GM10266 (cell line): ENCODE measurements around the gene RASL11B.
A peak's percentile ranks its signal among the peaks of the same experiment; 100 is the strongest.

ENCODE experiments used
- DNase-seq: peaks from one replicate; pipeline ENCODE4 v3.0.0; 2012; ENCODE audit errors: extremely low spot score
- CTCF ChIP-seq: IDR thresholded peaks from 2 replicates; pipeline ENCODE4 v1.5.1; 2012; ENCODE audit warnings: mild to moderate bottlenecking, low read depth; ENCODE audit not compliant: control insufficient read depth, insufficient read depth; ENCODE audit errors: missing control alignments

The RASL11B gene

GRCh38 chr4:52861879-52862616 lies at the start of gene RASL11B:
Gene RASL11B (plus strand): TSS chr4:52862317. CDS start chr4:52862508, 191 bp downstream.
- TF ChIP-seq CTCF = no peak
- peak; percentile 93 for DNase-seq

GRCh38 chr4:52813546-52813945 lies 48.6 kb upstream of the RASL11B start:
- TF ChIP-seq CTCF = no peak
- no peak for DNase-seq

GRCh38 chr4:52822583-52822971 lies 39.5 kb upstream of the RASL11B start:
- TF ChIP-seq CTCF = no peak
- no peak for DNase-seq

- no peak for DNase-seq
- TF ChIP-seq CTCF = no peak
Measured at GRCh38 chr4:52822972-52823701, 39.0 kb upstream of the RASL11B start.

- no peak for TF ChIP-seq CTCF
- no peak for DNase-seq
Measured at GRCh38 chr4:52823702-52824092, 38.4 kb upstream of the RASL11B start.

- DNase-seq = no peak
- TF ChIP-seq CTCF = no peak
Measured at GRCh38 chr4:52824270-52824602, 37.9 kb upstream of the RASL11B start.
